Suprapubic skin (tissue), 3 donors: ENCODE data around the gene MTURN.

Experiments
- CTCF ChIP-seq, 2 donors: fragments of 200-600 bp in 1 of 2; fragments of 450-650 bp in 1 of 2; sonication (generic) in 1 of 2; IDR thresholded peaks; one replicate each; pipeline ENCODE4 v1.5.1; 2016 to 2019; ENCODE audit warnings: antibody characterized with exemption in 2 of 2, mild to moderate bottlenecking in 1 of 2, moderate library complexity in 1 of 2
- POLR2AphosphoS5 ChIP-seq, 3 donors: sonication (generic); formaldehyde crosslinking; IDR thresholded peaks; one replicate each; pipeline ENCODE4 v1.6.1; 2017; ENCODE audit warnings: antibody characterized with exemption in 3 of 3

- TF ChIP-seq POLR2AphosphoS5 (IDR thresholded peaks at IDR 0.05): no peak
- TF ChIP-seq CTCF (IDR thresholded peaks at IDR 0.05): no peak
Observed at GRCh38 chr7:30200591-30200990, 65.8 kb downstream of the MTURN start.
